ENCODE measurements around the gene IMMP2L.

IMMP2L gene

DNA sequence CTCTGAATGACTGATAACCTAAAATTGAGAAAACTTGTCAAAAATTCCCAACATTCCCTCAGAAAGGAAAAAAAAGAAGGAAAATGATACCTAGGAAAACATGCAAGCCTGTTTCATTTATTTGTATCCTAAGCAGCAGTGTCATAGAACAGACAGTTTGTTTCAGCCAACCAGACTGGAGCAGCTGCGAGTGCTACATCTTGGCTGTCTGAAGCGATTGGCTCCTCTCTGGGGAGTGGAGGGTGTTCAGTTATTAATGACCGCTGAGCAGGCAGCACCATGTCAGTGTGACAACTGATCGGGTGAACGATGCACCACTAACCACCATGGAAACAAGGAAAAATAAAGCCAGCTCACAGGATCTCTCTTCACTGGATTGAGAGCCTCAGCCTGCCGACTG, 471.4 kb downstream of the IMMP2L start, which contains the start of gene LRRN3:
TSS of gene LRRN3 (plus strand) at position 282 of the 400 bp plus-strand sequence. CDS start 31,646 bp downstream, outside the sequence.
- H3K4me3 ChIP-seq (replicated peaks; ENCODE audit: low read depth, low read length) = peak within 1 kb of the TSS; percentile 47
- DNase-seq (ENCODE audit: low read depth) = peak; percentile 57
- TF ChIP-seq, protein P1, sequence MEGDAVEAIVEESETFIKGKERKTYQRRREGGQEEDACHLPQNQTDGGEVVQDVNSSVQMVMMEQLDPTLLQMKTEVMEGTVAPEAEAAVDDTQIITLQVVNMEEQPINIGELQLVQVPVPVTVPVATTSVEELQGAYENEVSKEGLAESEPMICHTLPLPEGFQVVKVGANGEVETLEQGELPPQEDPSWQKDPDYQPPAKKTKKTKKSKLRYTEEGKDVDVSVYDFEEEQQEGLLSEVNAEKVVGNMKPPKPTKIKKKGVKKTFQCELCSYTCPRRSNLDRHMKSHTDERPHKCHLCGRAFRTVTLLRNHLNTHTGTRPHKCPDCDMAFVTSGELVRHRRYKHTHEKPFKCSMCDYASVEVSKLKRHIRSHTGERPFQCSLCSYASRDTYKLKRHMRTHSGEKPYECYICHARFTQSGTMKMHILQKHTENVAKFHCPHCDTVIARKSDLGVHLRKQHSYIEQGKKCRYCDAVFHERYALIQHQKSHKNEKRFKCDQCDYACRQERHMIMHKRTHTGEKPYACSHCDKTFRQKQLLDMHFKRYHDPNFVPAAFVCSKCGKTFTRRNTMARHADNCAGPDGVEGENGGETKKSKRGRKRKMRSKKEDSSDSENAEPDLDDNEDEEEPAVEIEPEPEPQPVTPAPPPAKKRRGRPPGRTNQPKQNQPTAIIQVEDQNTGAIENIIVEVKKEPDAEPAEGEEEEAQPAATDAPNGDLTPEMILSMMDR (IDR thresholded peaks at IDR 0.05; ENCODE audit: low read length, missing control alignments) = no peak

DNA sequence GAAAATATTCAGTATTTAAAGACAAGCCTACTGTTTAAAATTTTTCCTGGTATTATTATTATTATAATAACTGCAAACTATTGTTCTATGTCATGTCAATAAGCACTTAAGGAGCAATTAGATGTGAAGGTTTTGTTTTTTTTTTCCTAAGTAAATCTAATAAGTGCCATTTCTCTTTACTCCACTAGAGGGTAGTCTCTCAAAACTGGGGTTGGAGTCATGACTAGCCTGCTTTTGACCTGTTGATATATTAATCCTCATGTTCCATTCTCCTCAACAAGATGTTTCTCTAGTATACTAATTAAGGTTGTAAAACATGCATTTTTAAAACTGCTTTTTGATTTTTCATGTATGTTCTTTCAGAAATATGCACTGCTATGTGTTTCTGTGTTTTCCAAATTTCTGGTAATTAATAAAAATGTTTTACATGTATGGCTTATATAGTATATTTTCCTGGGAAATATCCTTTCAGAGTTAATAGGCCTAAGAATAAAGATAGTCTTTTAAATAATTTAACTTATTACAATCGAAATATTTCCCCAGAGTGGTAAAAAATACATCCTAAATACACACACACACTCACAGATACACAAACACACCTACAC, 472.4 kb downstream of the IMMP2L start:
- DNase-seq (ENCODE audit: low read depth) = peak; percentile 74
- no peak overlapping the region for H3K4me3 ChIP-seq (replicated peaks; ENCODE audit: low read depth, low read length)
- TF ChIP-seq, protein P1 (IDR thresholded peaks at IDR 0.05; ENCODE audit: low read length, missing control alignments) = peak; percentile 81

DNA sequence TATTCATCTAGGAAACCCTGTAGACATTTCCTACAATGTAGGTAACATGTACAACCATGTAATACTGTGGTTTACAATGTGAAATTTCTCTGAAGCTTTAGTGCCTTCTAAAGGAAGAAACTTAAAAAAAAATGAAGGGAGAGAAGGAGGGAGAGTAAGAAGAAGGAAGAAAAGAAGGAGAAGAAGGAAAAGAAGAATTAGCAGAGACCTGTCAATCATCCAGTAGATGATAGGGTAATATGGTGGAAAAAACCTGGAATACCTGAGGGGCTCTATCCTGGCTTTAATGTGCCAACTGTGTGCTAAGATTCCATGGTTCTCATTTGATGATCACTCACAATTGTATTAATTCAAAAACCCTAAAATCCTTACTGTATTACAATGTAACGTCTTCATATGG, 474.0 kb downstream of the IMMP2L start:
- TF ChIP-seq, protein P1 (IDR thresholded peaks at IDR 0.05; ENCODE audit: low read length, missing control alignments) = no peak
- no peak for DNase-seq (ENCODE audit: low read depth)
- H3K4me3 ChIP-seq (replicated peaks; ENCODE audit: low read depth, low read length) = no peak overlapping the region

DNA sequence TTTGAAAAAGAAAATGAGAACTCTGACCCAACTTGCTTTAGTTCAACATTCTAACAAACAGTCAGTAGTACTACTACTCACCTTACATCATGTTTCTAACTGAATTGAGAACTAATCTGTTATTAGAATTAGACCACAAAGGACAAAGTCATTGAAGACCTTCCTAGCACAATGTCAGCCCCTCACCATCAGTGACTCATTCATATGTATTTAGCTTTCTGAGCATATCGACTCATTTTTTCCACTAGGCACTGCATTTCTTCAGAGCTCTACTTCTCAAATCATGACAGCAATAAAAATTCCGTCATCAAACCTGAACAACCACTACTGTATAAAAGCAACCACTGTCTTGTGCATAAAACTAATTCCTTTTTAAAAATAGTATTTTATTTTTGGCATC, 475.8 kb downstream of the IMMP2L start:
- DNase-seq (ENCODE audit: low read depth) = no peak
- TF ChIP-seq, protein P1 (IDR thresholded peaks at IDR 0.05; ENCODE audit: low read length, missing control alignments) = no peak

DNA sequence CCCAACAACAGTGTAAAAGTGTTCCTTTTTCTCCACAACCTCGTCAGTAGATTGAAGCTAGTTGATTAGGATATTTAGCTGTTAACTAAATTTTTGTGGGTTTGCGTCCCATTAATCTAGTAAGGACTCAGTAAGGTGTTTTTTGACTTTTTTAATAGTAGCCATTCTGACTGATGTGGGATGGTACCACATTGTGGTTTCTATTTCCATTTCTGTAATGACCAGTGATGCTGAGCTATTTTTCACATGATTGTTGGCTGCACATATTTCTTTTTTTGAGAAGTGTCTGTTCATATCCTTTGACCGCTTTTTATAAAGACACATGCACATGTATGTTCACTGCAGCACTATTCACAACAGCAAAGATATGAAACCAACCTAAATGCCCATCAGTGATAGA, 476.9 kb downstream of the IMMP2L start:
- TF ChIP-seq, protein P1 (IDR thresholded peaks at IDR 0.05; ENCODE audit: low read length, missing control alignments) = no peak
- no peak for DNase-seq (ENCODE audit: low read depth)
- no peak overlapping the region for H3K4me3 ChIP-seq (replicated peaks; ENCODE audit: low read depth, low read length)

More for the DNA sequence above, 475.8 kb downstream of the IMMP2L start:
- H3K4me3 ChIP-seq (replicated peaks; ENCODE audit: low read depth, low read length) = no peak overlapping the region

DNA sequence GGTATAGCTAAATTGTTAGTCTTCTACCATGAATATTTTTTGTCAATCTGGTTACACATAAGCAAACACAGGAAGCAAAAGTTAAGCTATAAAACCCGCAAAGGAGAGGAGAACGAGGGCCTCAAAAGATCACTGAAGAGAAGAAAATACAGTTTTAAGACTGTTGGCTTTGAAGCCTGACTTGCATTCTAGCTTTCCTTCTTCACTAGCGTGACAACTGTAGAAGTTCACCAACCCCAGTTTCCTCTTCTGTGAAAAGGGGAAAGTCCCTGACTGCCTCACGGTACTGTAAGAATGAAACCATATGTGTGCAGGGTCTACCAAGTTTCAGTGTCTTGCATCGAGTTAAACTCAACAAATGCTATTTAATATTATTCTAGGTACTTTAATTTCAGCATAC, 478.9 kb downstream of the IMMP2L start:
- peak; percentile 53 for DNase-seq (ENCODE audit: low read depth)
- no peak overlapping the region for H3K4me3 ChIP-seq (replicated peaks; ENCODE audit: low read depth, low read length)
- TF ChIP-seq, protein P1 (IDR thresholded peaks at IDR 0.05; ENCODE audit: low read length, missing control alignments) = no peak

DNA sequence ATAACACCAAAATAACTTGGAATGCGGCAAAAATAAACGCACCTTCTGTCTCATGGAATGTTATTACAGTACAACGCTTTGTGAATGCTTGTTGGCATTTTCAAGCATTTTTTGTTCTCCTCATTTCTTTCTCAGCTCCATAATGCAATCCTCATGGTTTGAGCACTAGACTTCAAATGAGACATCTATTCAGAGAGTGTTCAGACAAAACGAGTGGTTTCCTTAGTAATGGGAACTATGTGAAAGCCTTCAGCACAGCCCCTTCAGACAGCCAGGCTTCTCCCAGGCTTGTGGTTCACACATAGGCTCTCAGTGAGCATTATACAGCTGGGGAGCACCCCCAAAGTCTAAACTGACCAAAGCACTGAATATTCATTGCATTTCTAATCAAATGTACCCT, 479.9 kb downstream of the IMMP2L start:
- peak; percentile 11 for DNase-seq (ENCODE audit: low read depth)
- H3K4me3 ChIP-seq (replicated peaks; ENCODE audit: low read depth, low read length) = no peak overlapping the region
- TF ChIP-seq, protein P1 (IDR thresholded peaks at IDR 0.05; ENCODE audit: low read length, missing control alignments) = no peak

All from fibroblast of pulmonary artery (primary cell).